ENCODE results near the gene LYPD3. TPM values are rescaled to one million over a fixed set of nuclear protein-coding genes. Genes with fewer than 3 reads are reported as not detected.
A peak's percentile ranks its signal among the peaks of the same experiment; 100 is the strongest.

The LYPD3 gene
- total and polyA plus RNA-seq, 10 of the 15 experiments (the other 5 are each of a cell fraction or from before 2014, with no cell fraction given), result 0.03 to 0.28 (median 0.12) TPM; not detected in 6

DNA sequence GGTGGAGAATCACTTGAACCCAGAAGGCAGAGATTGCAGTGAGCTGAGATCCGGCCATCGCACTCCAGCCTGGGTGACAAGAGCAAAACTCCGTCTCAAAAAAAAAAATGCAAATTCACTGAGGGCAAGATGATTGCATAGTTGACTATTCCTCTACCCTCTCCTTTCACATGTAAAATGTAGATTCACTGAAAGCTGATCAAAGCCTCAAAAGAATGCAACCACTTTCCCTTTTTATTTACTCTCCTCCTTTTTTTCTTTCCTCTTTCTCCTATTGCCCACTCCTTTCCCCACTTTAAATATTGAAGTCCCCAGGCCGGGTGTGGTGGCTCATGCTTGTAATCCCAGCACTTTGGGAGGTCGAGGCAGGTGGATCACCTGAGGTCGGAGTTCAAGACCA is 44.5 kb downstream of the LYPD3 start (continued):
- TF ChIP-seq, protein P1, sequence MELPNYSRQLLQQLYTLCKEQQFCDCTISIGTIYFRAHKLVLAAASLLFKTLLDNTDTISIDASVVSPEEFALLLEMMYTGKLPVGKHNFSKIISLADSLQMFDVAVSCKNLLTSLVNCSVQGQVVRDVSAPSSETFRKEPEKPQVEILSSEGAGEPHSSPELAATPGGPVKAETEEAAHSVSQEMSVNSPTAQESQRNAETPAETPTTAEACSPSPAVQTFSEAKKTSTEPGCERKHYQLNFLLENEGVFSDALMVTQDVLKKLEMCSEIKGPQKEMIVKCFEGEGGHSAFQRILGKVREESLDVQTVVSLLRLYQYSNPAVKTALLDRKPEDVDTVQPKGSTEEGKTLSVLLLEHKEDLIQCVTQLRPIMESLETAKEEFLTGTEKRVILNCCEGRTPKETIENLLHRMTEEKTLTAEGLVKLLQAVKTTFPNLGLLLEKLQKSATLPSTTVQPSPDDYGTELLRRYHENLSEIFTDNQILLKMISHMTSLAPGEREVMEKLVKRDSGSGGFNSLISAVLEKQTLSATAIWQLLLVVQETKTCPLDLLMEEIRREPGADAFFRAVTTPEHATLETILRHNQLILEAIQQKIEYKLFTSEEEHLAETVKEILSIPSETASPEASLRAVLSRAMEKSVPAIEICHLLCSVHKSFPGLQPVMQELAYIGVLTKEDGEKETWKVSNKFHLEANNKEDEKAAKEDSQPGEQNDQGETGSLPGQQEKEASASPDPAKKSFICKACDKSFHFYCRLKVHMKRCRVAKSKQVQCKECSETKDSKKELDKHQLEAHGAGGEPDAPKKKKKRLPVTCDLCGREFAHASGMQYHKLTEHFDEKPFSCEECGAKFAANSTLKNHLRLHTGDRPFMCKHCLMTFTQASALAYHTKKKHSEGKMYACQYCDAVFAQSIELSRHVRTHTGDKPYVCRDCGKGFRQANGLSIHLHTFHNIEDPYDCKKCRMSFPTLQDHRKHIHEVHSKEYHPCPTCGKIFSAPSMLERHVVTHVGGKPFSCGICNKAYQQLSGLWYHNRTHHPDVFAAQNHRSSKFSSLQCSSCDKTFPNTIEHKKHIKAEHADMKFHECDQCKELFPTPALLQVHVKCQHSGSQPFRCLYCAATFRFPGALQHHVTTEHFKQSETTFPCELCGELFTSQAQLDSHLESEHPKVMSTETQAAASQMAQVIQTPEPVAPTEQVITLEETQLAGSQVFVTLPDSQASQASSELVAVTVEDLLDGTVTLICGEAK (IDR thresholded peaks at IDR 0.05; ENCODE audit: borderline replicate concordance), result no peak
- TF ChIP-seq CBFB (IDR thresholded peaks at IDR 0.05; ENCODE audit: low read depth), result no peak
- no peak for TF ChIP-seq IRF4 (IDR thresholded peaks at IDR 0.05; ENCODE audit: low read depth, low read length)

DNA sequence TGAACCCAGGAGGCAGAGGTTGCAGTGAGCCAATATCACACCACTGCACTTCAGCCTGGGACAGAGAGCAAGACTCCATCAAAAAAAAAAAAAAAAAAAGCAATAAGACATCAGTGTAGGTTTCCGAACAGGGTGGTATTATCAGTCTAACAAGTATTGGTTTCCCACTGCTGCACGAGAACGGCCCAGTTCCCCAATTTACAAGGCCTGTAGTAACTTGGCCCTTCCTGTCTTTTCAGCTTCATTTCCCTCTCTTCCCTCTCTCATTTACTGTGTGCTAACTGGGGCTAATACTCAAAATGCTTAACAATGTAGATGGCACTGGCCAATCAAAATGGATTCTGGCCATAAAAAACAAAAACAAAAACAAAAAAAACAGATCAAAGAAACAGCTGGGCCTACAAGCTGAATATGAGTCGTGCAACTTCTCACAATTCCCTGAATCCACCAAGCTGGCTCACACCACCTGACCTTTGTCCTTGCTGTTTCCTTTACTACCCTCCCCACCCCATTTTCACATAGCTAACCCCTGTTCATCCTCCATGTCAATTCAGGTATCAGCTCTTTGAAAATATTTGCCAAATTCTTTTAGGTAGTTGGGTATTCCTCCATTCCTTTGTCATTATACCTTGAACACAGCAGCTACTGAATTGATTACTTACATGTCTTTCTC is 48.3 kb downstream of the LYPD3 start:
- FAIRE-seq, result no peak
- SMC1A ChIA-PET (ENCODE audit: uncharacterized antibody, unreplicated experiment), result interaction anchor here (1.8 kb wide), 1 partner anchor 102 kb away, joined by 4 read pairs; no protein-coding TSS in a partner anchor
- POLR2A ChIA-PET, result no interaction called here
- WGBS (ENCODE audit: insufficient coverage, insufficient replicate concordance, low lambda C conversion rate, missing lambda C conversion rate), result 13% methylated on average over 4 of the region's 4 CpGs
- no peak for ATAC-seq
- BruUV-seq (replicated peaks), result no TSS peak
- CTCF ChIA-PET, result interaction anchor here (1.0 kb wide), 1 partner anchor 8 kb away, joined by 4 read pairs; no protein-coding TSS in a partner anchor
- no peaks in the 10 kb centered on the region for H4K20me1 ChIP-seq (ENCODE audit: control insufficient read depth, insufficient read depth)
- in situ Hi-C loops (cut with MboI) (no loop called here), intact Hi-C loops (cut with micrococcal nuclease; ENCODE audit: unreplicated experiment) (no loop called here)
- no peaks in the 10 kb centered on the region for H3K36me3 ChIP-seq (ENCODE audit: control insufficient read depth in 2 of 2, insufficient read depth in 2 of 2, low read length in 1 of 2)
- no peak overlapping the region for H3K27ac ChIP-seq (ENCODE audit: control insufficient read depth, insufficient read depth)
- H3K4me2 ChIP-seq (ENCODE audit: control insufficient read depth, insufficient read depth), result no peak overlapping the region
- H2AFZ ChIP-seq (ENCODE audit: control insufficient read depth, low read depth, low read length), result no peak overlapping the region
- H3K4me3 ChIP-seq, result no peak overlapping the region
- RAD21 ChIA-PET (ENCODE audit: unreplicated experiment), result no interaction called here
- H3K9me3 ChIP-seq (replicated peaks; ENCODE audit: control insufficient read depth, insufficient read depth, low read length), result no peaks in the 10 kb centered on the region; the same call in 2 of the 3 replicates
- no peaks in the 10 kb centered on the region for H3K79me2 ChIP-seq (ENCODE audit: control insufficient read depth, insufficient read depth, low read length)
- H3K27me3 ChIP-seq (replicated peaks in 1 of 2; ENCODE audit: control insufficient read depth in 2 of 2, insufficient read depth in 2 of 2, low read length in 1 of 2), result no peaks in the 10 kb centered on the region
- no peaks in the 10 kb centered on the region for H3K4me1 ChIP-seq (ENCODE audit: control insufficient read depth, insufficient read depth, low read length)
- no peak overlapping the region for H3K9ac ChIP-seq (ENCODE audit: control insufficient read depth, insufficient read depth, low read length)
- DNase-seq (ENCODE audit: low read depth, low spot score), result no peak
- TF ChIP-seq SPI1 (IDR thresholded peaks at IDR 0.05; ENCODE audit: borderline replicate concordance, insufficient read depth, low read depth, low read length), result peak; percentile 29; the same call in 1 of the 2 replicates
- TF ChIP-seq CHD4 (IDR thresholded peaks at IDR 0.05), result no peak

Data from GM12878 (cell line).